K562 (cell line): ENCODE data around the gene MACROH2A2. TPM values are rescaled to one million over a fixed set of nuclear protein-coding genes. Genes with fewer than 3 reads are reported as not detected.

Experiments
- ATAC-seq: fragments of 200-7000 bp; cut with Tn5 transposase; 3 replicates; pipeline ENCODE4 v1.9.1; 2020; ENCODE audit warnings: moderate library complexity
- BruUV-seq: library from RNA; stranded (reverse); fragments of 400-500 nt; replicated peaks from 2 replicates; lab custom pipeline; 2021; lab: Mats Ljungman, UMichigan
- CTCF ChIA-PET: fragments of 300-600 bp; formaldehyde crosslinking; extraction: SDS; loops from one replicate; lab custom pipeline; 2021; ENCODE audit warnings: low intra/inter-chr PET ratio; lab: Yijun Ruan, JAX
- POLR2A ChIA-PET: fragments of 300-600, 350-650 bp; sonication (Branson Sonifier 250); formaldehyde crosslinking; extraction: SDS; loops from one replicate; lab custom pipeline; 2021; ENCODE audit warnings: antibody characterized with exemption, inconsistent platforms; lab: Yijun Ruan, JAX
- DNase-seq, 4 experiments: peaks; one replicate each; pipeline versions ENCODE4 v3.0.0 to v3.0.0-alpha.2; 2011 to 2018; ENCODE audit warnings: low spot score in 3 of 4, mixed read lengths in 3 of 4; ENCODE audit errors: extremely low read depth in 1 of 4
- FAIRE-seq: peaks from 2 replicates; lab custom pipeline; 2011; peaks lifted over from hg19 to GRCh38; lab: Jason Lieb, UNC
- H2AFZ ChIP-seq: 2 replicates; pipeline ENCODE4 v1.6.0; 2011; ENCODE audit warnings: low read depth, low read length, control low read depth, inconsistent platforms
- H3K27ac ChIP-seq: fragments of 200-600 bp; 3 replicates; pipeline ENCODE4 v1.8.0; 2011; ENCODE audit warnings: low read depth, mild to moderate bottlenecking, control low read depth, inconsistent platforms, low read length, moderate library complexity, mixed read lengths; ENCODE audit errors: extremely low read depth
- H3K27me3 ChIP-seq, 2 experiments: fragments of 300-600 bp in 1 of 2; 2 replicates in 1 of 2; 3 replicates in 1 of 2; pipeline versions ENCODE4 v1.6.0 to v1.8.0; 2011; ENCODE audit warnings: inconsistent platforms in 2 of 2, low read length in 2 of 2, mild to moderate bottlenecking in 1 of 2, mixed read lengths in 1 of 2, moderate library complexity in 1 of 2; ENCODE audit not compliant: control insufficient read depth in 2 of 2, insufficient read depth in 2 of 2
- H3K36me3 ChIP-seq: fragments of 300-600 bp; 3 replicates; pipeline ENCODE4 v1.8.0; 2011; ENCODE audit warnings: mild to moderate bottlenecking, low read length, inconsistent platforms; ENCODE audit not compliant: control insufficient read depth, insufficient read depth
- H3K4me1 ChIP-seq, 2 experiments: fragments of 200-600 bp in 1 of 2; replicated peaks in 1 of 2; 2 replicates in 1 of 2; 3 replicates in 1 of 2; pipeline versions ENCODE4 v1.5.1 to v1.8.0; 2011; ENCODE audit warnings: inconsistent platforms in 2 of 2, low read length in 2 of 2, mild to moderate bottlenecking in 1 of 2, mixed read lengths in 1 of 2, moderate library complexity in 1 of 2; ENCODE audit not compliant: control insufficient read depth in 2 of 2, insufficient read depth in 2 of 2
- H3K4me2 ChIP-seq: 2 replicates; pipeline ENCODE4 v1.6.1; 2011; ENCODE audit warnings: low read length, control low read depth, inconsistent platforms, mixed read lengths; ENCODE audit not compliant: insufficient read depth
- H3K4me3 ChIP-seq: fragments of 200-600 bp; sonication (generic), shearing (Covaris generic); 2 replicates; pipeline ENCODE4 v1.5.1; 2016; ENCODE audit warnings: control low read depth, inconsistent platforms
- H3K79me2 ChIP-seq: fragments of 200-600 bp; 3 replicates; pipeline ENCODE4 v1.8.0; 2011; ENCODE audit warnings: low read length, inconsistent platforms; ENCODE audit not compliant: control insufficient read depth, insufficient read depth
- H3K9ac ChIP-seq, 2 experiments: 2 replicates each; pipeline versions ENCODE4 v1.6.0 to v1.6.1; 2011; ENCODE audit warnings: low read depth in 2 of 2, low read length in 2 of 2, control low read depth in 1 of 2, inconsistent platforms in 1 of 2, mild to moderate bottlenecking in 1 of 2, mixed read lengths in 1 of 2; ENCODE audit not compliant: insufficient read depth in 1 of 2
- H3K9me1 ChIP-seq: one replicate; pipeline ENCODE4 v1.6.0; 2011; ENCODE audit warnings: inconsistent platforms, mild to moderate bottlenecking, low read length, moderate library complexity; ENCODE audit not compliant: control insufficient read depth, insufficient read depth
- H3K9me3 ChIP-seq: replicated peaks from 2 replicates; pipeline ENCODE4 v1.5.1; 2011; ENCODE audit warnings: low read depth, low read length, inconsistent platforms; ENCODE audit not compliant: control insufficient read depth, insufficient read depth
- H4K20me1 ChIP-seq: replicated peaks from 2 replicates; pipeline ENCODE4 v1.6.1; 2011; ENCODE audit warnings: low read length, inconsistent platforms, mixed read lengths; ENCODE audit not compliant: control insufficient read depth, insufficient read depth
- ESRRA ChIP-seq: fragments of 450-650 bp; IDR thresholded peaks from 2 replicates; pipeline ENCODE4 v1.6.1; 2014; ENCODE audit warnings: low read depth, mild to moderate bottlenecking, moderate library complexity, borderline replicate concordance
- KAT8 ChIP-seq: fragments of 450-650 bp; IDR thresholded peaks from 2 replicates; pipeline ENCODE4 v1.6.1; 2016; ENCODE audit warnings: low read depth, mild to moderate bottlenecking
- PML ChIP-seq: IDR thresholded peaks from 2 replicates; pipeline ENCODE4 v1.6.1; 2012; ENCODE audit warnings: low read length, inconsistent platforms
- POLR2H ChIP-seq: IDR thresholded peaks from 2 replicates; pipeline ENCODE4 v1.6.1; 2016; ENCODE audit warnings: missing genetic modification characterization, low read depth, mild to moderate bottlenecking, control low read depth, missing compliant biosample characterization, moderate library complexity
- SAFB ChIP-seq: fragments of 200-400 bp; formaldehyde crosslinking; IDR thresholded peaks from 2 replicates; pipeline ENCODE4 v1.6.1; 2017; ENCODE audit warnings: low read depth, low read length, borderline replicate concordance
- SIX5 ChIP-seq, 2 experiments: IDR thresholded peaks; 2 replicates each; pipeline ENCODE4 v1.6.1; 2011; ENCODE audit warnings: low read length in 2 of 2, borderline replicate concordance in 1 of 2, low read depth in 1 of 2, mild to moderate bottlenecking in 1 of 2, moderate library complexity in 1 of 2; ENCODE audit not compliant: insufficient read depth in 1 of 2
- ZNF23 ChIP-seq: fragments of 250-450 bp; sonication (Bioruptor Pico); IDR thresholded peaks from 2 replicates; pipeline ENCODE4 v1.4.0; 2020; ENCODE audit warnings: mild to moderate bottlenecking
- WGBS: fragments of 100-300 bp; shearing (Covaris generic); methylation state at CpG from one replicate; pipeline ENCODE4 v1.1.6; 2016; ENCODE audit warnings: low coverage, mixed read lengths; ENCODE audit not compliant: insufficient coverage; ENCODE audit errors: missing lambda C conversion rate; 5-methylcytosine and 5-hydroxymethylcytosine counted together
- in situ Hi-C: fragments of 300-500 bp; cut with MboI; formaldehyde crosslinking; loops from 4 replicates; pipeline ENCODE4 v1.15.0; 2018; ENCODE audit warnings: inconsistent platforms, mixed read lengths
- intact Hi-C: fragments of 100-400 bp; cut with micrococcal nuclease; formaldehyde crosslinking; loops from 2 replicates; pipeline ENCODE4 v1.14.2; 2022
- polyA plus RNA-seq, 8 experiments: library from polyadenylated mRNA; depleted of rRNA in 4 of 8; stranded (reverse) in 5 of 8; unstranded in 3 of 8; fragments of >200 nt; fragmentation: Nextera tagmentation in 2 of 8; fragmentation: Illumina TruSeq in 1 of 8; extraction: Ambion mirVana in 2 of 8; extraction: Trizol in 1 of 8; gene quantifications; 2 replicates each; pipeline versions ENCODE4 v1.2.1 to v1.2.3, GENCODE V29; 2011 to 2014; ENCODE audit warnings: inconsistent platforms in 1 of 8, missing spikeins in 1 of 8
- total RNA-seq, 7 experiments: library from RNA; depleted of rRNA in 6 of 7; stranded (reverse); fragments of >200 nt in 6 of 7; fragmentation: Illumina TruSeq in 2 of 7; extraction: Trizol in 2 of 7; gene quantifications; 2 replicates each; pipeline versions ENCODE4 v1.2.1 to v1.2.3, GENCODE V29; 2011 to 2021; ENCODE audit warnings: low replicate concordance in 1 of 7
- TF ChIP-seq, protein P1 (sequence below), 2 experiments: fragments of 450-650 bp; IDR thresholded peaks; 2 replicates each; pipeline ENCODE4 v1.6.1; 2018; ENCODE audit warnings: mild to moderate bottlenecking in 2 of 2, low read depth in 1 of 2; ENCODE audit not compliant: partially characterized antibody in 2 of 2
- TF ChIP-seq, protein P2 (sequence below): fragments of 150-350 bp; conservative IDR thresholded peaks from 2 replicates; pipeline ENCODE4 v1.6.1; 2014; ENCODE audit warnings: low read length

MACROH2A2 gene
- total and polyA plus RNA-seq, 9 of the 15 experiments (the other 6 are each of a cell fraction or from before 2014, with no cell fraction given) = 0.07 TPM; not detected in 8

DNA sequence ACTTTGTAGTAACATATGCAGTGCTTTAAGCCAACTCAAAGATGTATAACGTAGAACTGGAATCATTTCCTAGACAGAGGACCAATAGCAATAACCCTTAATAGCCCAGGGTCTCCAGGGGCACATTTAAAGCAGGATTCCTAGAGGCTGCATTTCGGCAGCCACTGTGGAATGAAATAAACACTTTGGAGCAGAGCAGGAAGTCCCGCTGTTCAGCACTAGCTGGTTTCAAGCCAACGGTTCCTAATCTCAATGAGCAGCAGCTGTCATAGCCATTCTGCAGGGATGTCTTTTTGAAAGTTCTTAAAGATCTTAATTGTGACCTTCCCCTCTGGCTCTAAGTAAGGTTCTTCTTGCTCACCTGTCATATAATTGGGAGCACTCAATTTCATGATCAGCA lies 18.4 kb upstream of the MACROH2A2 start:
- WGBS = 0% methylated on average over 4 of the region's 4 CpGs
- CTCF ChIA-PET = no interaction called here
- no TSS peak for BruUV-seq
- ATAC-seq (no peak), FAIRE-seq (no peak), DNase-seq (no peak)
- no peaks in the 10 kb centered on the region for H3K79me2 ChIP-seq
- H3K27me3 ChIP-seq = no peaks in the 10 kb centered on the region
- in situ Hi-C loops = no loop called here
- H3K9me3 ChIP-seq = no peaks in the 10 kb centered on the region
- POLR2A ChIA-PET = no interaction called here
- H3K4me2 ChIP-seq = no peak overlapping the region
- H3K4me3 ChIP-seq = no peak overlapping the region
- TF ChIP-seq, protein P1, sequence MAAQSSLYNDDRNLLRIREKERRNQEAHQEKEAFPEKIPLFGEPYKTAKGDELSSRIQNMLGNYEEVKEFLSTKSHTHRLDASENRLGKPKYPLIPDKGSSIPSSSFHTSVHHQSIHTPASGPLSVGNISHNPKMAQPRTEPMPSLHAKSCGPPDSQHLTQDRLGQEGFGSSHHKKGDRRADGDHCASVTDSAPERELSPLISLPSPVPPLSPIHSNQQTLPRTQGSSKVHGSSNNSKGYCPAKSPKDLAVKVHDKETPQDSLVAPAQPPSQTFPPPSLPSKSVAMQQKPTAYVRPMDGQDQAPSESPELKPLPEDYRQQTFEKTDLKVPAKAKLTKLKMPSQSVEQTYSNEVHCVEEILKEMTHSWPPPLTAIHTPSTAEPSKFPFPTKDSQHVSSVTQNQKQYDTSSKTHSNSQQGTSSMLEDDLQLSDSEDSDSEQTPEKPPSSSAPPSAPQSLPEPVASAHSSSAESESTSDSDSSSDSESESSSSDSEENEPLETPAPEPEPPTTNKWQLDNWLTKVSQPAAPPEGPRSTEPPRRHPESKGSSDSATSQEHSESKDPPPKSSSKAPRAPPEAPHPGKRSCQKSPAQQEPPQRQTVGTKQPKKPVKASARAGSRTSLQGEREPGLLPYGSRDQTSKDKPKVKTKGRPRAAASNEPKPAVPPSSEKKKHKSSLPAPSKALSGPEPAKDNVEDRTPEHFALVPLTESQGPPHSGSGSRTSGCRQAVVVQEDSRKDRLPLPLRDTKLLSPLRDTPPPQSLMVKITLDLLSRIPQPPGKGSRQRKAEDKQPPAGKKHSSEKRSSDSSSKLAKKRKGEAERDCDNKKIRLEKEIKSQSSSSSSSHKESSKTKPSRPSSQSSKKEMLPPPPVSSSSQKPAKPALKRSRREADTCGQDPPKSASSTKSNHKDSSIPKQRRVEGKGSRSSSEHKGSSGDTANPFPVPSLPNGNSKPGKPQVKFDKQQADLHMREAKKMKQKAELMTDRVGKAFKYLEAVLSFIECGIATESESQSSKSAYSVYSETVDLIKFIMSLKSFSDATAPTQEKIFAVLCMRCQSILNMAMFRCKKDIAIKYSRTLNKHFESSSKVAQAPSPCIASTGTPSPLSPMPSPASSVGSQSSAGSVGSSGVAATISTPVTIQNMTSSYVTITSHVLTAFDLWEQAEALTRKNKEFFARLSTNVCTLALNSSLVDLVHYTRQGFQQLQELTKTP (IDR thresholded peaks at IDR 0.05; ENCODE audit: low read depth in 1 of 2, partially characterized antibody in 2 of 2) = no peak
- TF ChIP-seq, protein P2, sequence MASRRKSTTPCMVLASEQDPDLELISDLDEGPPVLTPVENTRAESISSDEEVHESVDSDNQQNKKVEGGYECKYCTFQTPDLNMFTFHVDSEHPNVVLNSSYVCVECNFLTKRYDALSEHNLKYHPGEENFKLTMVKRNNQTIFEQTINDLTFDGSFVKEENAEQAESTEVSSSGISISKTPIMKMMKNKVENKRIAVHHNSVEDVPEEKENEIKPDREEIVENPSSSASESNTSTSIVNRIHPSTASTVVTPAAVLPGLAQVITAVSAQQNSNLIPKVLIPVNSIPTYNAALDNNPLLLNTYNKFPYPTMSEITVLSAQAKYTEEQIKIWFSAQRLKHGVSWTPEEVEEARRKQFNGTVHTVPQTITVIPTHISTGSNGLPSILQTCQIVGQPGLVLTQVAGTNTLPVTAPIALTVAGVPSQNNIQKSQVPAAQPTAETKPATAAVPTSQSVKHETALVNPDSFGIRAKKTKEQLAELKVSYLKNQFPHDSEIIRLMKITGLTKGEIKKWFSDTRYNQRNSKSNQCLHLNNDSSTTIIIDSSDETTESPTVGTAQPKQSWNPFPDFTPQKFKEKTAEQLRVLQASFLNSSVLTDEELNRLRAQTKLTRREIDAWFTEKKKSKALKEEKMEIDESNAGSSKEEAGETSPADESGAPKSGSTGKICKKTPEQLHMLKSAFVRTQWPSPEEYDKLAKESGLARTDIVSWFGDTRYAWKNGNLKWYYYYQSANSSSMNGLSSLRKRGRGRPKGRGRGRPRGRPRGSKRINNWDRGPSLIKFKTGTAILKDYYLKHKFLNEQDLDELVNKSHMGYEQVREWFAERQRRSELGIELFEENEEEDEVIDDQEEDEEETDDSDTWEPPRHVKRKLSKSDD = no peak
- TF ChIP-seq ESRRA (no peak), ZNF23 (CRISPR knock-in tag) (no peak), KAT8 (no peak), PML (no peak), POLR2H (tag) (no peak), SAFB (no peak), SIX5 (IDR thresholded peaks at IDR 0.05; ENCODE audit: borderline replicate concordance in 1 of 2, insufficient read depth in 1 of 2, low read depth in 1 of 2, low read length in 2 of 2) (no peak)
- no peak overlapping the region for H3K9ac ChIP-seq
- intact Hi-C loops = no loop called here
- H2AFZ ChIP-seq = no peak overlapping the region
- no peaks in the 10 kb centered on the region for H4K20me1 ChIP-seq
- no peaks in the 10 kb centered on the region for H3K4me1 ChIP-seq
- H3K36me3 ChIP-seq = no peaks in the 10 kb centered on the region
- H3K27ac ChIP-seq = no peak overlapping the region
- no peaks in the 10 kb centered on the region for H3K9me1 ChIP-seq
